ENCODE measurements around the gene TCTA. TPM values are rescaled to one million over a fixed set of nuclear protein-coding genes. Genes with fewer than 3 reads are reported as not detected.

TCTA gene
- total and polyA plus RNA-seq, 9 of the 15 experiments (the other 6 are each of a cell fraction or from before 2014, with no cell fraction given), result 4.0 to 15.4 (median 8.2) TPM

- TF ChIP-seq MEF2D (tag; conservative IDR thresholded peaks at IDR 0.05; ENCODE audit: low read depth) (no peak), CREB1 (IDR thresholded peaks at IDR 0.05) (no peak), CREB1 (CRISPR knock-in tag; IDR thresholded peaks at IDR 0.05) (no peak), SP1 (CRISPR knock-in tag; IDR thresholded peaks at IDR 0.05) (no peak), BACH1 (tag; IDR thresholded peaks at IDR 0.05) (no peak), ELF4 (CRISPR knock-in tag; IDR thresholded peaks at IDR 0.05) (no peak), SMARCA5 (IDR thresholded peaks at IDR 0.05) (no peak), ZNF140 (CRISPR knock-in tag; IDR thresholded peaks at IDR 0.05) (no peak), ETV1 (tag; conservative IDR thresholded peaks at IDR 0.05; ENCODE audit: low read depth) (no peak), SFPQ (IDR thresholded peaks at IDR 0.05; ENCODE audit: low read depth, low read length) (no peak), HMGXB4 (CRISPR knock-in tag; IDR thresholded peaks at IDR 0.05) (no peak), DMBX1 (CRISPR knock-in tag; IDR thresholded peaks at IDR 0.05; ENCODE audit: borderline replicate concordance) (no peak), HNRNPLL (IDR thresholded peaks at IDR 0.05; ENCODE audit: low read depth, low read length, poor library complexity, severe bottlenecking) (no peak), JUND (IDR thresholded peaks at IDR 0.05; ENCODE audit: borderline replicate concordance, low read depth, low read length) (peak; percentile 42; the same call in 1 of the 2 replicates), JUND (tag; IDR thresholded peaks at IDR 0.05; ENCODE audit: borderline replicate concordance, low read depth, low read length) (no peak), CXXC5 (CRISPR knock-in tag; IDR thresholded peaks at IDR 0.05) (no peak), RBM25 (IDR thresholded peaks at IDR 0.05; ENCODE audit: low read depth, low read length, severe bottlenecking) (no peak), ZZZ3 (IDR thresholded peaks at IDR 0.05) (no peak), KLF1 (tag; IDR thresholded peaks at IDR 0.05) (no peak), TFE3 (CRISPR knock-in tag; IDR thresholded peaks at IDR 0.05) (no peak), ZNF707 (CRISPR knock-in tag; conservative IDR thresholded peaks at IDR 0.05) (no peak), NCOA1 (IDR thresholded peaks at IDR 0.05; ENCODE audit: low read depth) (no peak), MYNN (IDR thresholded peaks at IDR 0.05) (no peak), MYNN (CRISPR knock-in tag; IDR thresholded peaks at IDR 0.05) (no peak), ZNF384 (IDR thresholded peaks at IDR 0.05; ENCODE audit: low read depth, low read length) (peak; percentile 66), KAT7 (CRISPR knock-in tag; IDR thresholded peaks at IDR 0.05; ENCODE audit: borderline replicate concordance) (no peak)
Observed at GRCh38 chr3:49399461-49399860, 12.8 kb upstream of the TCTA start (continued).

Data from K562 (cell line).